ENCODE data around the gene CELSR1.
"Not testable (repeated sequence)": the region's sequence is repeated elsewhere in the genome, so short reads cannot be mapped to it uniquely, and the experiment has no call there.

Gene CELSR1

DNA sequence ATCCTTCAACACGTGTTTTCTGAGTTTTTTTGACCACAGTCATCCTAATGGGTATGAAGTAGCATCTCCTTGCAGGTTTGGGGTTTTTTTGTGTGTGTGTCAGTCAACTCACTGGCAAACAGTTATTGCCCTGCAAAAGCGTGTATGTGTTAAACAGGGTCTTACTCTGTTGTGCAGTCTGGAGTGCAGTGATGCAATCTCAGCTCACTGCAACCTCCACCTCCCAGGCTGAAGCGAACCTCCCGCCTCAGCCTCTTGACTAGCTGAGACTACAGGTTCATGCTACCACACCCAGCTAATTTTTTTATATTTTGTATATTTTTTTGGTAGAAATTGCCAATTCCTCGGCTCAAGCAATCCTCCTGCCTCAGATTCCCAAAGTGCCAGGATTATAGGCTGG is 15.4 kb downstream of the CELSR1 start:
- Histone ChIP-seq H3K4me3 (ENCODE audit: low read length) (no peak overlapping the region), H3K4me1 (ENCODE audit: insufficient read depth, low read length) (peaks cover 7% of the 10 kb centered on the region; the same call in 1 of the 2 replicates), H3K9ac (ENCODE audit: low read depth, low read length) (no peak overlapping the region), H3K9me3 (ENCODE audit: insufficient read depth, low read depth, low read length) (no peaks in the 10 kb centered on the region), H3K27me3 (ENCODE audit: insufficient read depth, low read length) (0 out of 2 replicates have a peak, but pooled peaks cover 4% of the 10 kb centered on the region), H3K36me3 (ENCODE audit: insufficient read depth, low read depth, low read length) (no peaks in the 10 kb centered on the region), H3K27ac (ENCODE audit: low read length) (no peak overlapping the region)

DNA sequence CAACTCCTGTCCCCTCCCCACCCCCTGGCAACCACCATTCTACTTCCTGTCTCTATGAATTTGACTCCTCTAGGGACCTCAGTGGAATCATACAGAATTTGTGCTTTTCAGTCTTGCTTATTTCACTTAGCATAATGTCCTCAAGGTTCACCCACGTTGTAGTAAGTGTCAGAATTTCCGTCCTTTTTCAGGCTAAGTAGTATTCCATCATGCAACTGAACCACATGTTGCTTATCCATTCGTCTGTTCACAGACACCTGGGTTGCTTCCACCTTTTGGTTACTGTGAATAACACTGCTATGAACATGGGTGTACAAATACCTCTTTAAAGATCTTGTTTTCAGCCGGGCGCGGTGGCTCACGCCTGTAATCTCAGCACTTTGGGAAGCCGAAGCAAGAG is 16.5 kb downstream of the CELSR1 start:
- H3K27me3 ChIP-seq (ENCODE audit: insufficient read depth, low read length): 0 out of 2 replicates have a peak, but pooled peaks cover 4% of the 10 kb centered on the region
- H3K9ac ChIP-seq (ENCODE audit: low read depth, low read length): no peak overlapping the region

DNA sequence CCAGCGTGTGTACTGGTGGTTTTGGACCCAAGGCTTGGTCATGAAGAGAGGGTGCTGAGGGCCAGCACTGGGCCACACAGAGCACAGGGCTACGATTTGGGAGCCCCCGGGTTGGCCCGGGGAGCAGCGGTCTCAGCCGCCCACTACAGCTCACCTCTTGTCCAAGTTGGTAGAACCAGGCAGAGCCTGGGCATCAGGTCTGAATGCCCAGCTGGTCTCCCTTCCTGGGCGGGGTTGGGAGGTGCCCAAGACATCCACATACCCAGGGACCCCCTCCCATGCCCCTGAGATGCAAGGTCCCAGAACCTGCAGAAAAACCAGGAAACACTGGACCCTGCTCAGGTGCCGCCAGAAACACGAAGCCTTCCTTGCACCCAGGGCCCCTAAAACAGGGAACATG is 18.0 kb downstream of the CELSR1 start:
- H3K4me1 ChIP-seq (ENCODE audit: insufficient read depth, low read length): peaks cover 7% of the 10 kb centered on the region; the same call in 1 of the 2 replicates
- no peak overlapping the region for H3K27ac ChIP-seq (ENCODE audit: low read length)
- no peaks in the 10 kb centered on the region for H3K36me3 ChIP-seq (ENCODE audit: insufficient read depth, low read depth, low read length)
- 0 out of 2 replicates have a peak, but pooled peaks cover 4% of the 10 kb centered on the region for H3K27me3 ChIP-seq (ENCODE audit: insufficient read depth, low read length)
- H3K9ac ChIP-seq (ENCODE audit: low read depth, low read length): no peak overlapping the region
- no peaks in the 10 kb centered on the region for H3K9me3 ChIP-seq (ENCODE audit: insufficient read depth, low read depth, low read length)
- H3K4me3 ChIP-seq (ENCODE audit: low read length): no peak overlapping the region

More for the DNA sequence above, 16.5 kb downstream of the CELSR1 start:
- Histone ChIP-seq H3K27ac (ENCODE audit: low read length) (no peak overlapping the region), H3K9me3 (ENCODE audit: insufficient read depth, low read depth, low read length) (no peaks in the 10 kb centered on the region), H3K36me3 (ENCODE audit: insufficient read depth, low read depth, low read length) (no peaks in the 10 kb centered on the region), H3K4me1 (ENCODE audit: insufficient read depth, low read length) (peaks cover 7% of the 10 kb centered on the region; the same call in 1 of the 2 replicates), H3K4me3 (ENCODE audit: low read length) (no peak overlapping the region)

DNA sequence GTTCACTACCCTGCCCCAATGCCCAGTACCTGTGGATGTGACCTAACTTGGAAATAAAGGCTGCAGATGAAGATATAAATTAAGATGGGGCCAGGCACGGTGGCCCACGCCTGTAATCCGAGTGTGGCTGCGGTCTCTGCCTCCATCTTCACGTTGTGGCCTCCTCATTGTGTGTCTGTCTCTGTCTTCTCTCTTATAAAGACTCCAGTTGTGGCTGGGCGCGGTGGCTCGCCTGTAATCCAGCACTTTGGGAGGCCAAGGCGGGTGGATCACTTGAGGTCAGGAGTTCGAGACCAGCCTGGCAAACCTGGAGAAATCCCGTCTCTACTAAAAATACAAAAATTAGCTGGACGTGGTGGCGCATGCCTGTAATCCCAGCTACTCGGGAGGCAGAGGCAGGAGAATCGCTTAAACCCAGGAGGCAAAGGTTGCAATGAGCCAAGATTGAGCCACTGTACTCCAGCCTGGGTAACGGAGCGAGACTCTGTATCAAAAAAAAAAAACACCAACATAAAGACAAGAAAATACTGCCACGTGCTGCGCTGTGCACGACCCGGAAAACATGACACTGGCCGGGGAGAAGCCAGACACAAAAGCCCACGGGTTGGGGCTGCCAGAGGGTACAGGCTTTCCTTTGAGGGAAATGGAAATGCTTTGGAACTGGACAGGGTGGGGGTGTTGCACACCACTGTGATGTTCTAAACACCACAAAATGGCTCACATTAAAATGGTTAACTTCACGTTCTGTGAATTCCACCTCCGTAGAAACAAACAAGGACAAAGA is 18.7 kb downstream of the CELSR1 start:
- 0 out of 2 replicates have a peak, but pooled peaks cover 4% of the 10 kb centered on the region for H3K27me3 ChIP-seq (ENCODE audit: insufficient read depth, low read length)
- H3K9me3 ChIP-seq (ENCODE audit: insufficient read depth, low read depth, low read length): no peaks in the 10 kb centered on the region
- no peak overlapping the region for H3K9ac ChIP-seq (ENCODE audit: low read depth, low read length)
- H3K4me3 ChIP-seq (ENCODE audit: low read length): no peak overlapping the region
- no peak overlapping the region for H3K27ac ChIP-seq (ENCODE audit: low read length)
- H3K4me1 ChIP-seq (ENCODE audit: insufficient read depth, low read length): peaks cover 7% of the 10 kb centered on the region; the same call in 1 of the 2 replicates
- H3K36me3 ChIP-seq (ENCODE audit: insufficient read depth, low read depth, low read length): no peaks in the 10 kb centered on the region

DNA sequence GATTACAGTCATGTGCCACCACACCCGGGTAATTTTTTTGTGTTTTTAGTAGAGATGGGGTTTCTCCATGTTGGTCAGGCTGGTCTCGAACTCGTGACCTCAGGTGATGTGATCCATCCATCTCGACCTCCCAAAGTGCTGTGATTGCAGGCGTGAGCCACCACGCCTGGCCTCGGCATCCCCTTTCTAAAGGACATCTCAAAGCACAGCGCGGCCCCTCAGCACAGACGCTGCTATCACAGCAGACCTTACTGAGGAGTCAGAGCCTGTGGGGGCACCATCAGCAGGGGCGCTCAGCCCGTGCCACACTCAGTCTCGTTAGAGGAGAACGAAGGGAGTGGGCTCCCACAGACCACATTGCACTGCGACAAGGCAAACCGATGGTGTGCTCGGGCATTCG is 19.4 kb downstream of the CELSR1 start:
- H3K27me3 ChIP-seq (ENCODE audit: insufficient read depth, low read length): 0 out of 2 replicates have a peak, but pooled peaks cover 4% of the 10 kb centered on the region

DNA sequence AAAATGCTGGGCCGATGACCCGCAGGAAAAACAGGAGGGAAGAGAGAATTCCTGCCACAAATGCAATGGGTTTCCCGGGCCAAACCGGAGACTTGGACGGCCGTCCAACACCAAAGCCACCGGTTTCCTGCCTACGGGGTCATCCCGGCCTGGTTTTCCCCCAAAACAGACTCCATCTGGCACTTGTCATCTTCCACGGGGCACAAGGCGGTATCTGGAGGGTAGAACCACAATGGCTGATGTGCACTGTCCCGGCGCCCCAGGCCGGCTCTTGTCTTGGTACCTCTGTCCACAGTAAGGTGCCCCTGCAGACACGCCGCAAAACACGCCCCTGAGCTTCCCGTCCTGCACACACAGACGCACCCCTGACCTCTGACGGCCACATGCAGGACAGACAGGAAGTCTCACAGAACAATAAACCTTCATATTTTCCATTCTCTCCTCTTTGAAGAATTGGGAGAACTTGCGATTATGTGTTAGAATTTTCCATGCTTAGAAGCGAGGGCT is 20.1 kb downstream of the CELSR1 start:
- Histone ChIP-seq H3K27me3 (ENCODE audit: insufficient read depth, low read length) (0 out of 2 replicates have a peak, but pooled peaks cover 4% of the 10 kb centered on the region), H3K9ac (ENCODE audit: low read depth, low read length) (no peak overlapping the region), H3K4me1 (ENCODE audit: insufficient read depth, low read length) (peaks cover under 1% of the 10 kb centered on the region; the same call in 1 of the 2 replicates), H3K27ac (ENCODE audit: low read length) (no peak overlapping the region), H3K9me3 (ENCODE audit: insufficient read depth, low read depth, low read length) (no peaks in the 10 kb centered on the region), H3K4me3 (ENCODE audit: low read length) (no peak overlapping the region), H3K36me3 (ENCODE audit: insufficient read depth, low read depth, low read length) (no peaks in the 10 kb centered on the region)

More for the DNA sequence above, 19.4 kb downstream of the CELSR1 start:
- H3K4me3 ChIP-seq (ENCODE audit: low read length): no peak overlapping the region
- H3K9ac ChIP-seq (ENCODE audit: low read depth, low read length): no peak overlapping the region
- no peaks in the 10 kb centered on the region for H3K9me3 ChIP-seq (ENCODE audit: insufficient read depth, low read depth, low read length)
- H3K27ac ChIP-seq (ENCODE audit: low read length): no peak overlapping the region
- no peaks in the 10 kb centered on the region for H3K36me3 ChIP-seq (ENCODE audit: insufficient read depth, low read depth, low read length)
- peaks cover 6% of the 10 kb centered on the region; the same call in 1 of the 2 replicates for H3K4me1 ChIP-seq (ENCODE audit: insufficient read depth, low read length)

DNA sequence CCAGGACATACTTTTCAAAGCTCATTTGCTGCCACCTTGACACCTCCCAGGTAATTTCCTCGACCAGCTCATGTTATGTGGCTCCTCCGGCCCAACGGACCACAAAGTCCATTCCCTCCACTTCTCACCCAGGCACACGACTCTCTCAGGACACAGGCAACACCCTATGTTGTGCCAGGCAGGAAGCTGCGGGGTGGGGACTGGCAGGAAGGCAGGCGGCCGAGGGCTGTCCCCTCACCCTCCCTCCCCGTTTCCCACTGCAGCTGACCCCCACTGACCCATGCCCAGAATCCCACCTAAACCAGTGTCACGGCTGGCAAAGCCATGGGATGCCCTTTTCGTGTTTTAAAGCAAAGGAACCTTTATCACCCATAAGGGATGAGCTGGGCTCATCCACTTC is 20.8 kb downstream of the CELSR1 start:
- H3K9ac ChIP-seq (ENCODE audit: low read depth, low read length): no peak overlapping the region
- H3K9me3 ChIP-seq (ENCODE audit: insufficient read depth, low read depth, low read length): no peaks in the 10 kb centered on the region
- no peaks in the 10 kb centered on the region for H3K27me3 ChIP-seq (ENCODE audit: insufficient read depth, low read length)
- H3K4me3 ChIP-seq (ENCODE audit: low read length): no peak overlapping the region
- H3K4me1 ChIP-seq (ENCODE audit: insufficient read depth, low read length): no peaks in the 10 kb centered on the region
- H3K36me3 ChIP-seq (ENCODE audit: insufficient read depth, low read depth, low read length): no peaks in the 10 kb centered on the region
- H3K27ac ChIP-seq (ENCODE audit: low read length): no peak overlapping the region

DNA sequence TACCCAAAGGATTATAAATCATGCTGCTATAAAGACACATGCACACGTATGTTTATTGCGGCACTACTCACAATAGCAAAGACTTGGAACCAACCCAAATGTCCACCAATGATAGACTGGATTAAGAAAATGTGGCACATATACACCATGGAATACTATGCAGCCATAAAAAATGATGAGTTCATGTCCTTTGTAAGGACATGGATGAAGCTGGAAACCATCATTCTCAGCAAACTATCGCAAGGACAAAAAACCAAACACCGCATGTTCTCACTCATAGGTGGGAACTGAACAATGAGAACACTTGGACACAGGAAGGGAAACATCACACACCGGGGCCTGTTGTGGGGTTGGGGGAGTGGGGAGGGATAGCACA is 21.3 kb downstream of the CELSR1 start:
- H3K36me3 ChIP-seq (ENCODE audit: insufficient read depth, low read depth, low read length); H3K9ac ChIP-seq (ENCODE audit: low read depth, low read length); H3K9me3 ChIP-seq (ENCODE audit: insufficient read depth, low read depth, low read length); H3K4me3 ChIP-seq (ENCODE audit: low read length); H3K27me3 ChIP-seq (ENCODE audit: insufficient read depth, low read length); H3K27ac ChIP-seq (ENCODE audit: low read length); H3K4me1 ChIP-seq (ENCODE audit: insufficient read depth, low read length): not testable (repeated sequence)

DNA sequence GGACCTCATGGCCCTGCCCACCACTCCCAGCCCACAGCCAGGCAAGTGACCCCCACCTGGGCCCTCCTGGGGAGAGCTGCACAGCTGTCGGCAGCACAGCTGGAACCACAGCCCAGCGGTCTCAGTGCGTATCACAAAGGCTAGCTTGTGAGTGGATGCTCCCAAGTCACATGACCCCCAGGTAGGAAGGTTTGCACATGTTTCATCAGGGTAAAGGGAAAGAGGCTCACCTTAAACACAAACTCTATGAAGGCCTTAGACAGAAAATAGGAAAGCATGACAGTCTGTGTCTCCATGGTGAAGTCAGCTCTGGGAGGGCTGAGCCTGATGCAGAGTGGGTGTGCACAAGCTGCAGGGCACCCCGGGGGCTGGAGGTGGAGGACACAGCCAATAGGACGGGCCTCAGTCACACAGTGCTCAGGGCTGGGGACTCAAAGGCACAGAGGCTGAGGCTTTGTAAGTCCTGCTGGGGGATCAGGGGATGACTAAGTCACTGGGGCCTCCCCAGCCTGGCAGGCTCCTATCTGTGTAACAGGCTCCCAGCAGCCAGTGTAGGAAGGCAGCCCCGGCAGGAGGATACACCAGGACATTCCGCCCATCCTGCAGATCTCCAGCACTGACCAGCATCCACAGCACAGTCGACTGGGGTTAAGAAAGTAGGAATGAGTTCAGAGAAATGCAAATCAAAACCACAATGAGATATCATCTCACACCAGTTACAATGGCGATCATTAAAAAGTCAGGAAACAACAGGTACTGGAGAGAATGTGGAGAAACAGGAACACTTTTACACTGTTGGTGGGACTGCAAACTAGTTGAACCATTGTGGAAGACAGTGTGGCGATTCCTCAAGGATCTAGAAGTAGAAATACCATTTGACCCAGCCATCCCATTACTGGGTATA is 22.0 kb downstream of the CELSR1 start:
- no peaks in the 10 kb centered on the region for H3K36me3 ChIP-seq (ENCODE audit: insufficient read depth, low read depth, low read length)
- H3K4me1 ChIP-seq (ENCODE audit: insufficient read depth, low read length): peaks cover 3% of the 10 kb centered on the region; the same call in 1 of the 2 replicates
- H3K9me3 ChIP-seq (ENCODE audit: insufficient read depth, low read depth, low read length): no peaks in the 10 kb centered on the region
- H3K9ac ChIP-seq (ENCODE audit: low read depth, low read length): no peak overlapping the region; the same call in 1 of the 2 replicates
- H3K27ac ChIP-seq (ENCODE audit: low read length): no peak overlapping the region
- H3K4me3 ChIP-seq (ENCODE audit: low read length): no peak overlapping the region
- H3K27me3 ChIP-seq (ENCODE audit: insufficient read depth, low read length): no peaks in the 10 kb centered on the region; the same call in 1 of the 2 replicates

DNA sequence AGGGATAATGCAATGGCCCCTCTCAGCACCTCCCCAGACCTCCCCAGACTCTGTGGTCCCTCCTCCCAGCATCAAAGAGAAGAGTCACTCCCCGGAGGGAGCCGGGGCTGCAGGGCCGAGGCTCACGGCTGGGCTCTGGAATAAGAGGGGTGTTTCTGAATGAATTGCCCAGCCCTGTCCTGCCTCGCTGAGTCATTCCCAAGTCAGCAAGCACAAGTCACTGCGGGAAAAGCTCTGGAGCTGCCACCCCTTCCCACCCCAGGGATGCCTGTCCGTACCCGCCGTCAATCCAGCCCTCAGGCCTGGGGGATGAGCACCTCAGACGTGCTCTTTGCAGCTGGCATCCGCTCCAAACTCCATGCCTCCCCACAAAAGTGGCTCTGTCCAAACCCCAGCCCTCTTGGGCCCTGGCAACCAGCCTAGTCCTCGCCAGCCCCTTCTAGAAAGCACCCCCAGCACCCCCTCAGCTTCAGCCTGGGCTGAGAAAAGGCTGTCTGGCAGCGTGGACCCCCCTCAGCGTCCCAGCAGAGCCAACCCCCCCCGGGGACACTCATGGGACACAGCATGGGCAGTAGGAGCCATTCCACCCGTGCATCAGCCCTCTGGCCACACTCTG is 22.7 kb downstream of the CELSR1 start:
- no peaks in the 10 kb centered on the region for H3K9me3 ChIP-seq (ENCODE audit: insufficient read depth, low read depth, low read length)
- no peaks in the 10 kb centered on the region for H3K36me3 ChIP-seq (ENCODE audit: insufficient read depth, low read depth, low read length)
- H3K27ac ChIP-seq (ENCODE audit: low read length): no peak overlapping the region
- H3K4me1 ChIP-seq (ENCODE audit: insufficient read depth, low read length): peaks cover 9% of the 10 kb centered on the region; the same call in 1 of the 2 replicates
- H3K4me3 ChIP-seq (ENCODE audit: low read length): no peak overlapping the region
- no peak overlapping the region; the same call in 1 of the 2 replicates for H3K9ac ChIP-seq (ENCODE audit: low read depth, low read length)
- H3K27me3 ChIP-seq (ENCODE audit: insufficient read depth, low read length): no peaks in the 10 kb centered on the region; the same call in 1 of the 2 replicates
